Smooth muscle cell of bladder (primary cell): Measurements from ENCODE around the gene SSBP3. TPM values are rescaled to one million over a fixed set of nuclear protein-coding genes. Genes with fewer than 3 reads are reported as not detected.

Source experiments
- total RNA-seq: library from RNA; depleted of rRNA; stranded (reverse); fragments of >200 nt; gene quantifications from 2 replicates; pipeline ENCODE4 v1.2.3, GENCODE V29; 2014

SSBP3 gene
- 11.1 and 12.8 TPM in 2 replicates for total RNA-seq

GRCh38 chr1:54406339-54407153, at the start of gene SSBP3:
TSS of gene SSBP3 (minus strand) at chr1:54406394.

GRCh38 chr1:54199765-54200518, 206.3 kb downstream of the SSBP3 start, which contains the start of the genes CYB5RL and MRPL37:
TSS of gene CYB5RL (minus strand) at chr1:54200030. CDS start at chr1:54195616, 4,414 bp downstream.
TSS of gene MRPL37 (plus strand) at chr1:54200167. CDS start at chr1:54200244, 77 bp downstream.

Other genes with a start within 250 kb of the SSBP3 start
- 4.1 and 4.7 TPM in 2 replicates for gene CYB5RL, start 206.4 kb downstream of the SSBP3 start, total RNA-seq
- 44.2 and 46.1 TPM in 2 replicates for gene MRPL37, start 206.2 kb downstream of the SSBP3 start, total RNA-seq
- 1.8 and 6.6 TPM in 2 replicates for gene ACOT11, start 141.8 kb upstream of the SSBP3 start, total RNA-seq
- not detected in 2 replicates for gene FAM151A, start 217.1 kb upstream of the SSBP3 start, total RNA-seq
- gene MROH7, start 235.4 kb upstream of the SSBP3 start, total RNA-seq, result 0.14 and 0.92 TPM in 2 replicates